Measurements from ENCODE around the gene SHROOM3. TPM values are rescaled to one million over a fixed set of nuclear protein-coding genes. Genes with fewer than 3 reads are reported as not detected.
A peak's percentile ranks its signal among the peaks of the same experiment; 100 is the strongest.

Gene SHROOM3
- total and polyA plus RNA-seq, 2 experiments from 2014 or later: 11.3 to 73.5 TPM

DNA sequence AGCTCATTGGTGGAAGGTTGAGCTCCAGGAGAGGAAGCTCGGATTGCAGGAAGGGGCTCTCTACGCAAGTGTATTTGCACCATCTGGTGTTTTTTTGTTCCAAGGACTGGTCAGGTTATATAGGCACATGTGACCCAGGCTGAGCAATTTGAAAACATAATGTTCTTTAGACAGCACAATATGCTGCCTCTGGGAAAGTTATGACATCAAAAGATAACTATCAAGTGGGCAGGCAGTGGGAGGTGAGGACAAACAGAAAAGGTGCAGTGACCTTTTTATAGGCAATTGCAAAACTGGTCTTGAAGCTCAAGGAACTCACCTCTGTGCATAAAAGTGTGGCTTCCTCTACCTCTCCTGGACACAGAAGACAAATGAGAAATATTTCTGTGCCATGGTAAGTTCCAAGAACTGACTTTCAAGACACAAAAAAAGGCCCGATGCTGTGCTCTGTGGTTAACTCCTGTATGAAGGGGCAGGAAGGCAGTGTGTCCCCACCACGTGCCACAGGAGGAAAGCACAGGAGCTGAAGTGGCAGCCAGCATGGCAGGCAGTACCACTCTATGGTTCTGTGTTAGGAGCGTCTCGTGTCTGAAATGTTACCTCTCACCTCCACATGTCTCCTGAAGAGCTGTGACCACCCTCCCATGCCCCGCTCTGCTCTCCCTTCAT is 128.6 kb downstream of the SHROOM3 start:
- Histone ChIP-seq H3K4me2 (no peak overlapping the region), H2AFZ (peak overlapping the region; percentile 0; the same call in 1 of the 2 replicates), H3K4me1 (ENCODE audit: insufficient read depth) (peaks cover 27% of the 10 kb centered on the region), H3K36me3 (ENCODE audit: insufficient read depth) (no peaks in the 10 kb centered on the region), H3K27ac (ENCODE audit: low read depth) (no peak overlapping the region), H3K9me2 (ENCODE audit: insufficient read depth) (no peaks in the 10 kb centered on the region), H3K27me3 (ENCODE audit: insufficient read depth) (no peaks in the 10 kb centered on the region), H3F3A (replicated peaks; ENCODE audit: low read depth) (no peaks in the 10 kb centered on the region), H3K79me2 (replicated peaks; ENCODE audit: insufficient read depth) (no peaks in the 10 kb centered on the region), H4K20me1 (replicated peaks; ENCODE audit: insufficient read depth) (no peaks in the 10 kb centered on the region), H3K4me3 (no peak overlapping the region)
- no peak for ATAC-seq
- DNase-seq (ENCODE audit: low spot score): no peak
- H3K4me1 Mint-ChIP-seq: peaks cover 45% of the 10 kb centered on the region
- no peaks in the 10 kb centered on the region for H3K36me3 Mint-ChIP-seq (ENCODE audit: low read depth)
- TF ChIP-seq CTCF (conservative IDR thresholded peaks at IDR 0.05; ENCODE audit: low read depth in 2 of 2): 0 out of 4 replicates have a peak, but pooled peaks of 1 of the 2 experiments have one; percentile 10
- no peak for TF ChIP-seq NANOG (IDR thresholded peaks at IDR 0.05; ENCODE audit: borderline replicate concordance)
- no peak overlapping the region for H3K27ac Mint-ChIP-seq
- no peaks in the 10 kb centered on the region for H3K27me3 Mint-ChIP-seq (ENCODE audit: insufficient read depth, low read depth, poor library complexity)
- H3K4me3 Mint-ChIP-seq: no peak overlapping the region
- H3K9me3 Mint-ChIP-seq: no peaks in the 10 kb centered on the region

DNA sequence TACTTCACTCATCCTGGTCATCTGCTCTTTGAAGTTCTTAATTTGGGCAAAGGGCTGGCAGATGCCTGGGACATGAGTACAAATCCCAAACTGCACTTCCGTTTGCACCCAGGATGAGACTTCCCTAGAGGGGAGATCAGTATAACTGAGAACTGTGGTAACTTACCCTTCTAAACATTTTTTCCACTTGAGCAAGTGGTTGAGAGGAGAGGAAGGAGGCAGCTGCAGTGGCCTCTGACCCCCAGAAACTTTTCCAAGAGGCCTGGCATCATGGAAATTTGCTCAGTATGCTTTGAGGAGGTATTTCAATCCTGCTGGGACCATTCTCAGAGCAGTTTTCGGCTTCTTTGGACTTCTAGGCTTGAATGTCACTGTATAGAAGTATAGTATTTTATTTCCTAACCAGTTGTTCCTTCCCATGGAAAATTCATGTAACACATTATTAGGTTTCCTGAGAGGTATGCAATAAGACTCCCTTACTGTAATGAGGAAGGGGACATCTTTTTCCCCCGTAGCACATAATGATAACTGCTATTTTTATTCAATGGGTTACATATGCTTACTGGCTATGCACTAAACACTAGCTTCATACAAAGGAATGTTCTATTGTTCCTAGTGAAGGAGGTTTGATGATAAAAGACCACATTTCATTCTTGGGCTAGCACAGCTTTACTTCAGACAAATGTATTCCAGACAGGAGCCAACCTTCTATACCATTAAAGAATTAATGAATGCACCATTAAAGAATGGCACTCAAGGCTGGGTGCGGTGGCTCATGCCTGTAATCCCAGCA is 129.3 kb downstream of the SHROOM3 start:
- Mint-ChIP-seq H3K9me3 (no peaks in the 10 kb centered on the region), H3K27ac (no peak overlapping the region), H3K36me3 (ENCODE audit: low read depth) (no peaks in the 10 kb centered on the region), H3K4me1 (peaks cover 37% of the 10 kb centered on the region), H3K4me3 (no peak overlapping the region), H3K27me3 (ENCODE audit: insufficient read depth, low read depth, poor library complexity) (no peaks in the 10 kb centered on the region)
- Histone ChIP-seq H4K20me1 (replicated peaks; ENCODE audit: insufficient read depth) (no peaks in the 10 kb centered on the region), H3K4me2 (no peak overlapping the region), H3K27ac (ENCODE audit: low read depth) (no peak overlapping the region), H3K9me2 (ENCODE audit: insufficient read depth) (no peaks in the 10 kb centered on the region), H3K4me3 (no peak overlapping the region), H3K79me2 (replicated peaks; ENCODE audit: insufficient read depth) (no peaks in the 10 kb centered on the region), H2AFZ (no peak overlapping the region), H3K27me3 (ENCODE audit: insufficient read depth) (no peaks in the 10 kb centered on the region), H3F3A (replicated peaks; ENCODE audit: low read depth) (no peaks in the 10 kb centered on the region), H3K36me3 (ENCODE audit: insufficient read depth) (no peaks in the 10 kb centered on the region), H3K4me1 (ENCODE audit: insufficient read depth) (peaks cover 23% of the 10 kb centered on the region)
- ATAC-seq: no peak
- no peak for DNase-seq (ENCODE audit: low spot score)
- TF ChIP-seq ZNF114 (CRISPR knock-in tag; IDR thresholded peaks at IDR 0.05) (no peak), REST (IDR thresholded peaks at IDR 0.05; ENCODE audit: unreplicated experiment) (no peak), EZH2 (IDR thresholded peaks at IDR 0.05; ENCODE audit: low read depth, unreplicated experiment) (no peak), STAT1 (IDR thresholded peaks at IDR 0.05; ENCODE audit: unreplicated experiment) (no peak), POLR2AphosphoS5 (IDR thresholded peaks at IDR 0.05; ENCODE audit: low read depth) (no peak), JUNB (IDR thresholded peaks at IDR 0.05; ENCODE audit: unreplicated experiment) (no peak), ZNF331 (CRISPR knock-in tag; IDR thresholded peaks at IDR 0.05; ENCODE audit: low read depth) (no peak), CTCF (conservative IDR thresholded peaks at IDR 0.05; ENCODE audit: low read depth in 2 of 2) (no peak), NANOG (IDR thresholded peaks at IDR 0.05; ENCODE audit: borderline replicate concordance) (no peak)
- TF ChIP-seq, protein P1, sequence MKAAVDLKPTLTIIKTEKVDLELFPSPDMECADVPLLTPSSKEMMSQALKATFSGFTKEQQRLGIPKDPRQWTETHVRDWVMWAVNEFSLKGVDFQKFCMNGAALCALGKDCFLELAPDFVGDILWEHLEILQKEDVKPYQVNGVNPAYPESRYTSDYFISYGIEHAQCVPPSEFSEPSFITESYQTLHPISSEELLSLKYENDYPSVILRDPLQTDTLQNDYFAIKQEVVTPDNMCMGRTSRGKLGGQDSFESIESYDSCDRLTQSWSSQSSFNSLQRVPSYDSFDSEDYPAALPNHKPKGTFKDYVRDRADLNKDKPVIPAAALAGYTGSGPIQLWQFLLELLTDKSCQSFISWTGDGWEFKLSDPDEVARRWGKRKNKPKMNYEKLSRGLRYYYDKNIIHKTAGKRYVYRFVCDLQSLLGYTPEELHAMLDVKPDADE (IDR thresholded peaks at IDR 0.05): no peak

Measured in GM23338 (cell line).